ENCODE results near the gene KCTD1.

KCTD1 gene

DNA sequence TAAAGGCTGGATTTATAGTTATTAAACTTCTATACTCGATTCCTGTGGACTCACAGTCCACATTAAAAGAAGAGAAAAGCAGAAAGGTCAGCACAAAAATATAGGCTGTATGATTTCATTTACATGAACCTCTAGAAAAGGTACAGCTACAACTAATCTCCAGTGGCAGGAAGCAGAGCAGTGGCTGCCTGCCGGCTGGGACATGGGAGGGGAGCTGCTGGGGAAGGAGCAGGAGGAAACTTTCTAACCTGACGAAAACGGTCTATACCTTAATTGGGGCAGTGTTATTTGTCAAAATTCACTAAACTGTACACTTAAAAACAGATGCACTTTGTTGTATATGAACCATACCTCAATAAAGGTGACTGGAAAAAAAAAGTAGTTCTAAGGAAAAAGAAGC, 26.7 kb downstream of the KCTD1 start:
- TF ChIP-seq, protein P1, sequence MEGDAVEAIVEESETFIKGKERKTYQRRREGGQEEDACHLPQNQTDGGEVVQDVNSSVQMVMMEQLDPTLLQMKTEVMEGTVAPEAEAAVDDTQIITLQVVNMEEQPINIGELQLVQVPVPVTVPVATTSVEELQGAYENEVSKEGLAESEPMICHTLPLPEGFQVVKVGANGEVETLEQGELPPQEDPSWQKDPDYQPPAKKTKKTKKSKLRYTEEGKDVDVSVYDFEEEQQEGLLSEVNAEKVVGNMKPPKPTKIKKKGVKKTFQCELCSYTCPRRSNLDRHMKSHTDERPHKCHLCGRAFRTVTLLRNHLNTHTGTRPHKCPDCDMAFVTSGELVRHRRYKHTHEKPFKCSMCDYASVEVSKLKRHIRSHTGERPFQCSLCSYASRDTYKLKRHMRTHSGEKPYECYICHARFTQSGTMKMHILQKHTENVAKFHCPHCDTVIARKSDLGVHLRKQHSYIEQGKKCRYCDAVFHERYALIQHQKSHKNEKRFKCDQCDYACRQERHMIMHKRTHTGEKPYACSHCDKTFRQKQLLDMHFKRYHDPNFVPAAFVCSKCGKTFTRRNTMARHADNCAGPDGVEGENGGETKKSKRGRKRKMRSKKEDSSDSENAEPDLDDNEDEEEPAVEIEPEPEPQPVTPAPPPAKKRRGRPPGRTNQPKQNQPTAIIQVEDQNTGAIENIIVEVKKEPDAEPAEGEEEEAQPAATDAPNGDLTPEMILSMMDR (IDR thresholded peaks at IDR 0.05; ENCODE audit: insufficient read depth, low read length, poor library complexity, severe bottlenecking) = no peak
- DNase-seq (ENCODE audit: extremely low read depth, insufficient read length) = no peak
- Histone ChIP-seq H3K27me3 (replicated peaks; ENCODE audit: control insufficient read depth, insufficient read depth, low read length) (no peaks in the 10 kb centered on the region), H3K4me3 (replicated peaks; ENCODE audit: low read depth, low read length) (no peak overlapping the region), H3K36me3 (ENCODE audit: control insufficient read depth, insufficient read depth, low read length) (no peaks in the 10 kb centered on the region)

DNA sequence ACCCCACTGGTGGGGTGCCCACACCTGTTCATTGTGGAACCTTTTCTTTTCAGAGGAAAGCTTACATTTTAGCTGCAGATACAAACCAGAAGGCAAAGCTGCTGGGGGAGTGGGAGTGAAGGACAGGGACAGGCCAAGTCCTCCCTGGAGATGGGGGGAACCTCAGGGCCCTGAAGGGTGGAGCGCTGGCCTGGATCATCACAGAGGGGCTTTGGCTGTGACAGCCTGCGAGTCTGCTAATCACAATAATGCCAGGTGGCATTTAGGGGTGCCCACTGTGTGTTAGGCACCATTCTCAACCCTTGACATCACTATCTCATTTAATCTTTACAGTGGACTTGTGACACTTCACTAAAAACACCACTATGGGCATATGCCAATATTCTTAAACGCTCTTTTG, 27.4 kb downstream of the KCTD1 start:
- TF ChIP-seq, protein P1 (IDR thresholded peaks at IDR 0.05; ENCODE audit: insufficient read depth, low read length, poor library complexity, severe bottlenecking) = no peak
- Histone ChIP-seq H3K27me3 (replicated peaks; ENCODE audit: control insufficient read depth, insufficient read depth, low read length) (no peaks in the 10 kb centered on the region), H3K4me3 (replicated peaks; ENCODE audit: low read depth, low read length) (no peak overlapping the region), H3K36me3 (ENCODE audit: control insufficient read depth, insufficient read depth, low read length) (no peaks in the 10 kb centered on the region)
- no peak for DNase-seq (ENCODE audit: extremely low read depth, insufficient read length)

GRCh38 chr18:26519114-26519513, 29.2 kb downstream of the KCTD1 start:
- H3K27me3 ChIP-seq (replicated peaks; ENCODE audit: control insufficient read depth, insufficient read depth, low read length) = no peaks in the 10 kb centered on the region
- DNase-seq (ENCODE audit: extremely low read depth, insufficient read length) = no peak
- H3K36me3 ChIP-seq (ENCODE audit: control insufficient read depth, insufficient read depth, low read length) = no peaks in the 10 kb centered on the region
- TF ChIP-seq, protein P1 (IDR thresholded peaks at IDR 0.05; ENCODE audit: insufficient read depth, low read length, poor library complexity, severe bottlenecking) = no peak
- no peak overlapping the region for H3K4me3 ChIP-seq (replicated peaks; ENCODE audit: low read depth, low read length)

- no peak overlapping the region for H3K4me3 ChIP-seq (replicated peaks; ENCODE audit: low read depth, low read length)
- H3K27me3 ChIP-seq (replicated peaks; ENCODE audit: control insufficient read depth, insufficient read depth, low read length) = no peaks in the 10 kb centered on the region
- no peak for DNase-seq (ENCODE audit: extremely low read depth, insufficient read length)
- H3K36me3 ChIP-seq (ENCODE audit: control insufficient read depth, insufficient read depth, low read length) = no peaks in the 10 kb centered on the region
- TF ChIP-seq, protein P1 (IDR thresholded peaks at IDR 0.05; ENCODE audit: insufficient read depth, low read length, poor library complexity, severe bottlenecking) = no peak
Observed at GRCh38 chr18:26516964-26517363, 31.4 kb downstream of the KCTD1 start.

DNA sequence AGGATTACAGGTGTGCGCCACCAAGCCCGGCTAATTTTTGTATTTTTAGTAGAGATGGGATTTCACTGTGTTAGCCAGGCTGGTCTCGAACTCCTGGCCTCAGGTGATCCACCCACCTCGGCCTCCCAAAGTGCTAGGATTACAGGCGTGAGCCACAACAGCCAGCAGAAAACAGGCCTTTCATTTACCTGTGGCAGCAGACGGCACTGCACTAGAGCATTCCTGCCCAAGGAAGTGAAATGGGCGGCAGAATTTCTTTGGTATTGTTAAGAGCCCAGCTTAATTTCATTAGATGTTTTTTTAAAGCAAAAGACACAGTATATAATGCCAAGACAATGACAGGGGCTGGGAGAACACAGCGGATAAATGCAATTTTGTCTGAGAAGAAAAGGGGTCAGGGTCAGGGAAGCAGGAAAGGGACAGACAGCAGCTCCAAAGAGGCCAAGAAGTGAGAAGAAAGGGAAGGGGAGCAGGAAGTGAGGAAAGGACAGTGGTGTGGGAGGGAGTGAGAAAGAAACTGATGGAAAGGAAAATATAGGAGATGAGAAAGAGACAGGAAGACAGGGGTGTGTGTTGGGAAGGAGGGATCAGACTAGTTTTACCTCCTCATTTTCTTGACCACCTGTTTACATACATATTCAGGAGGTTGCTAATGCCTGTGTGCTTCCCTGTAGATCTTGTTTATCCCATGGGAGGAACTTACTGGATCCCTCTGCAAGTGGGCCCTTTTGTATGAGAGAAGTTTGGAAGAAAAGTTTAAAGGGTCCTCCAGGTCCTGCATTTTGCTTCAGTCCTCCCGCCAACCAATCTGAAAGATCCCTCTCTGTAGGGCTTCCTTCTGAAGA, 32.5 kb downstream of the KCTD1 start:
- DNase-seq (ENCODE audit: extremely low read depth, insufficient read length) = no peak
- Histone ChIP-seq H3K27me3 (replicated peaks; ENCODE audit: control insufficient read depth, insufficient read depth, low read length) (no peaks in the 10 kb centered on the region), H3K36me3 (ENCODE audit: control insufficient read depth, insufficient read depth, low read length) (no peaks in the 10 kb centered on the region), H3K4me3 (replicated peaks; ENCODE audit: low read depth, low read length) (no peak overlapping the region)
- TF ChIP-seq, protein P1 (IDR thresholded peaks at IDR 0.05; ENCODE audit: insufficient read depth, low read length, poor library complexity, severe bottlenecking) = no peak
